ENCODE results near the gene SEMA6D. TPM values are rescaled to one million over a fixed set of nuclear protein-coding genes. Genes with fewer than 3 reads are reported as not detected.

The SEMA6D gene
- total RNA-seq, 4 donors from 2014 or later, result 15.7 to 55.7 (median 17.8) TPM

DNA sequence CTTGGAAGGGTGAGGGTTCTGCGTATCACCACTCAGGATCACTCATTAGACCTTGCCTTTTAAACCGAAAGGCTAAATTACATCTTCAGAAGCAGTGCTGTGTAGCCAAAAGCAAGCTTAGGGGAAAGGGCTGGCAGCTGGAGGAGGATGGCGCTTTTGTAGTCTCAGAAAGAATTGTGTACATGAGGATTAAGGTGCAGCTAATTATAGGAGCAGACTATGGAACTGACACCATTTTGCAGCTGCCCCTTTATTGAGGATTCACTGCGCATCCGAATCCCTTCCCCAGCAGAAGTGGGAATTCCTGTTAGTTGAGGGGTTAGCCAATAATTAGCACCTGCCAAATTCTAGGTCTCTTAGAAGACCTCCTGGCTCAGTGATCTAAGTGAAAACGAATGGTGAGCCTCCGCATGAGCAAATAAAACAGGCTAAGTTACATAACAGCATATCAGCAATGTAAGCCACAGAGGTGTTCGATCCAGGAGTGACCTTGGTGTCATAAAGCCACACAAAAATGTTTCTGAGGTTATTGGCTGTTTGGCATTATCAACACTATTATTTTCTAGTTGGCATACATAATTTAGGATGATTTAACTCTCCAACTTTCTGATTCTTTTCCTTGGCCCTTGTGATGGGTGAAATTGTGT, 42.6 kb upstream of the SEMA6D start:
- H3K27ac ChIP-seq, result no peak overlapping the region
- no peaks in the 10 kb centered on the region for H3K9me3 ChIP-seq
- H3K27me3 ChIP-seq, result no peaks in the 10 kb centered on the region
- H3K4me1 ChIP-seq, result peaks cover 0 to 9% (median 0%) of the 10 kb centered on the region in 4 donors
- TF ChIP-seq, protein P1, sequence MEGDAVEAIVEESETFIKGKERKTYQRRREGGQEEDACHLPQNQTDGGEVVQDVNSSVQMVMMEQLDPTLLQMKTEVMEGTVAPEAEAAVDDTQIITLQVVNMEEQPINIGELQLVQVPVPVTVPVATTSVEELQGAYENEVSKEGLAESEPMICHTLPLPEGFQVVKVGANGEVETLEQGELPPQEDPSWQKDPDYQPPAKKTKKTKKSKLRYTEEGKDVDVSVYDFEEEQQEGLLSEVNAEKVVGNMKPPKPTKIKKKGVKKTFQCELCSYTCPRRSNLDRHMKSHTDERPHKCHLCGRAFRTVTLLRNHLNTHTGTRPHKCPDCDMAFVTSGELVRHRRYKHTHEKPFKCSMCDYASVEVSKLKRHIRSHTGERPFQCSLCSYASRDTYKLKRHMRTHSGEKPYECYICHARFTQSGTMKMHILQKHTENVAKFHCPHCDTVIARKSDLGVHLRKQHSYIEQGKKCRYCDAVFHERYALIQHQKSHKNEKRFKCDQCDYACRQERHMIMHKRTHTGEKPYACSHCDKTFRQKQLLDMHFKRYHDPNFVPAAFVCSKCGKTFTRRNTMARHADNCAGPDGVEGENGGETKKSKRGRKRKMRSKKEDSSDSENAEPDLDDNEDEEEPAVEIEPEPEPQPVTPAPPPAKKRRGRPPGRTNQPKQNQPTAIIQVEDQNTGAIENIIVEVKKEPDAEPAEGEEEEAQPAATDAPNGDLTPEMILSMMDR (IDR thresholded peaks at IDR 0.05), result no peak
- TF ChIP-seq POLR2A (IDR thresholded peaks at IDR 0.05), result no peak
- no peak for TF ChIP-seq EP300 (IDR thresholded peaks at IDR 0.05)
- DNase-seq (ENCODE audit: low spot score in 2 of 2), result no peak
- no peak overlapping the region for H3K4me3 ChIP-seq
- H3K36me3 ChIP-seq, result no peaks in the 10 kb centered on the region
- WGBS, 2 donors, result 90 to 93% methylated on average over 8 of the region's 8 CpGs

DNA sequence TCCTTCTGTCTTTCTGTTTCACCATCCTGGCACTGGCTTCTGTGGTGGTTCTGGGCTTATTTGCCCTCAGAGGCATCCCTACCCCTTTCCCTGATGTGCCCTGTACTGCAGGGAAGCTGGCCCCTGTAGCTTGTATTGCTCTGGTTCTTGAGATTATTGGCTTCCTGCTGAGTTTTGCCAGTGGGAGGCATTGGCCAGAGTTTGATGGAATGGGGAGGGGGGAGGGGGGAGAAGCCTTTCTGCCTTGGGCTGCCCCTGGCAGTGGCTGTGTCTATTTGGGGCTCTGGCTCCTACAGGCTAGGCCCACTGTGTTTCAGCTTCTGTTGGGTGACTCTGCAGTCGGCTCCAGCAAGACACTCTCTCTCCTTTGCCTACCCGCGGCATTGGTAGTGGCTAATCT, 41.6 kb upstream of the SEMA6D start:
- no peaks in the 10 kb centered on the region for H3K27me3 ChIP-seq
- peaks cover 0 to 9% (median 0%) of the 10 kb centered on the region in 4 donors for H3K4me1 ChIP-seq
- no peak overlapping the region for H3K27ac ChIP-seq
- no peaks in the 10 kb centered on the region for H3K36me3 ChIP-seq
- no peak overlapping the region for H3K4me3 ChIP-seq
- WGBS, 2 donors, result 81 to 89% methylated on average over 3 of the region's 3 CpGs
- no peak for DNase-seq (ENCODE audit: low spot score in 2 of 2)
- TF ChIP-seq EP300 (IDR thresholded peaks at IDR 0.05) (no peak), POLR2A (IDR thresholded peaks at IDR 0.05) (no peak)
- TF ChIP-seq, protein P1 (IDR thresholded peaks at IDR 0.05), result no peak
- H3K9me3 ChIP-seq, result no peaks in the 10 kb centered on the region

DNA sequence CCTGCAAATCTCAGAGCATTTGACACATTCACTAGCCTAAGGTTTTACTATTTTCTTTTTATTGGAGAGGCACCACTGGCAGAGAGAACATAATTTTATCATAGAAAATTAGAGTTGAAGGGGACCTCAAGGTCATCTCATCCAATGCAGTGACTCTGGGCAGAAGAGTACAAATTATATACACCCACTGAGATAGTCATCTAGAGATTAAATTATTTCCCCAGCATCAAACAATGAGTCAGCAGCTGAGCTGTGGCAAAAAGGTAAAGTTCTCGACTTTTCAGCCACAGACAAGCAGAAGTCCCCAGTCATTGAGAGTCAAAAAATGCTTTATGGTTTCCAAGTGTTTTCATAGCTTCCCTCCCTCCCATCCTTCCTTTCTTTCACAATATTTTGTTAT, 39.3 kb upstream of the SEMA6D start:
- no peaks in the 10 kb centered on the region for H3K27me3 ChIP-seq
- DNase-seq (ENCODE audit: low spot score in 2 of 2), result no peak
- H3K4me1 ChIP-seq, result peaks cover 0 to 5% (median 0%) of the 10 kb centered on the region in 4 donors
- H3K36me3 ChIP-seq, result no peaks in the 10 kb centered on the region
- no peaks in the 10 kb centered on the region for H3K9me3 ChIP-seq
- H3K4me3 ChIP-seq, result no peak overlapping the region
- 81 to 83% methylated on average over 1 of the region's 1 CpG for WGBS, 2 donors
- H3K27ac ChIP-seq, result no peak overlapping the region
- TF ChIP-seq POLR2A (IDR thresholded peaks at IDR 0.05), result no peak
- no peak for TF ChIP-seq EP300 (IDR thresholded peaks at IDR 0.05)
- TF ChIP-seq, protein P1 (IDR thresholded peaks at IDR 0.05), result no peak

DNA sequence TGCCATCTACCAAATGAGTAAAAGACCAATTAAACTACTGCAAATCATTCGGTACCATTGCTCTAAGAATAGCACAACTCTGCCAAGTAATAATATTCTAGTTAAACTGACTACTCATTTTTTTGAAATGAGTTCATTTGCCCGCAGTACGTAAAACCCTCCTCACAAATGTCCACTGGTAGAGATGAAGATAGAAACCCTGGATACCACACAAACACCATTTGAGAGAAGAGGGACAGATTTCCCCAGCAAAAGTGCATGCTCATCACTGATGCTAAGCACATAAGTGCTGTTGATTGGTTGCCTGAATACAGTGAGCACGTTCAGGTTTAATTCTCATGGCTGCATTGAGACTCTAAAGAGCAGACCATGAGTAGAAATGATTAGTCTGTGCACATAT, 34.6 kb upstream of the SEMA6D start:
- no peak overlapping the region for H3K27ac ChIP-seq
- DNase-seq (ENCODE audit: low spot score in 2 of 2), result no peak
- 93 to 94% methylated on average over 4 of the region's 4 CpGs for whole genome bisulfite sequencing, 2 donors
- no peaks in the 10 kb centered on the region for H3K9me3 ChIP-seq
- H3K4me3 ChIP-seq, result no peak overlapping the region
- no peaks in the 10 kb centered on the region for H3K4me1 ChIP-seq
- H3K27me3 ChIP-seq, result no peaks in the 10 kb centered on the region
- H3K36me3 ChIP-seq, result no peaks in the 10 kb centered on the region
- TF ChIP-seq EP300 (IDR thresholded peaks at IDR 0.05) (no peak), POLR2A (IDR thresholded peaks at IDR 0.05) (no peak)
- TF ChIP-seq, protein P1 (IDR thresholded peaks at IDR 0.05), result no peak

DNA sequence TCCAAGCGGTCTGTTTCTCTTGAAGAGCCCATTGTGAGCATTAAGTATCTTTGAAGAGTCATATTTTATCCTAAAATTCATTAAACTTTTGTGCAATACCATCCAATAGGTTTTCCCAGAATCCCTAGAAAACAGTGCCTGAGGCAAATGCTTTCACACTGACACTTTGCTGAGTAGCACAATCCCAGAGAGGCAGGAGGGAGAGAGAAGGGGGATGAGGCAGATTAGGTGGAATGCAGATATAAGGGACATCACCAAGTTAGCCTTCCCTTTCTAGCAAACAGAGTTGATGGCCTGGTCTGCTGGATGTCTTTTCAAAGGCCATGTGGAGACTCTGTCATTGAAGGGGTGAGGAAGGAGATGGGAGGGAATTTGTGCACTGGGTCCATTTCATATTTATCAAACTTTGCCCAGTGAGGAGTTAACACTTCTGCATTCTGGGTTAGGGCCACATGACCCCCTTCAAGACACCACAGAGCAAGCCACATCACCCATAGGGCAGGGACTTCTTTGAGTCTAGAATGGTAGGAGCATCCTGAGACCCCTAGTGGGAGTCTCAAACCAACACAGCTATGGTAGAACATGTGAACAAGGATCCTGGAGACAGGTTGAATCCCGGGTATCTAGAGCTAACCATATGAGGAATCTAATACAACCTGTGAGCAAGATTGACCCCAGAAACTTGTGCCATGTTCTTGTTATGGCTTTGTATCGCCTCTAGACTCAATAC, 32.0 kb upstream of the SEMA6D start:
- Histone ChIP-seq H3K36me3 (no peaks in the 10 kb centered on the region), H3K4me3 (no peak overlapping the region), H3K27me3 (no peaks in the 10 kb centered on the region), H3K4me1 (no peaks in the 10 kb centered on the region), H3K27ac (no peak overlapping the region), H3K9me3 (no peaks in the 10 kb centered on the region)
- no peak for DNase-seq (ENCODE audit: low spot score in 2 of 2)
- TF ChIP-seq EP300 (IDR thresholded peaks at IDR 0.05) (no peak), POLR2A (IDR thresholded peaks at IDR 0.05) (no peak)
- TF ChIP-seq, protein P1 (IDR thresholded peaks at IDR 0.05), result no peak
- 93% methylated on average over 3 of the region's 3 CpGs for WGBS, 2 donors
